GM19468 (cell line): ENCODE data around the gene MEOX2.

Experiments used
- ATAC-seq: cut with Tn5 transposase; IDR thresholded peaks from one replicate; pipeline ENCODE4 v1.9.1; 2021; ENCODE audit warnings: mild to moderate bottlenecking, moderate library complexity, moderate number of reproducible peaks; ENCODE audit not compliant: unreplicated experiment; ENCODE audit errors: extremely low read depth

Gene MEOX2

GRCh38 chr7:15567652-15568051 lies 118.8 kb downstream of the MEOX2 start:
- no peak for ATAC-seq

- ATAC-seq: no peak
These were observed 119.4 kb downstream of the MEOX2 start for GRCh38 chr7:15567036-15567435.

- ATAC-seq: no peak
These were observed 120.0 kb downstream of the MEOX2 start for GRCh38 chr7:15566476-15566875.

DNA sequence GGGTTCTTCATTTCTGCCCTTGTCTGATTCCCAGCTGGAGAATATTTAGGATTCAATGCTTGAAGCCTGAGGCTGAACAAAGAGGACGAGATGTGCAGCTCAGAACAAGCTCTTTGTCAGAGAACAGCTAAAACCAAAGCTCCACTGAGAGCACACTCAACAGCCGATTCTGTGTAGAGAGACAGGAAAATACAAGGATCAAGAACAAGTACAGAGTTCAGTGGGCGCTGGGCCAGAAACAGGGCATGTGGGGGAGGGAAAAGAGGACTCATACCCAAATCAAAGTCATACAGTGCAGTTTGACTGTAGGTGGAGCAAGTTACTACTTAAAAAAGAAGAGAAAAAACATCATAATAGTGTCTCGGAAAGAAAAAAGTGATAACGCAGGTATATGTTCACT lies 124.6 kb downstream of the MEOX2 start, which contains the start of gene AGMO:
Gene AGMO (minus strand): TSS at position 181 of the 400 bp plus-strand sequence.
- ATAC-seq: no peak
